Upper lobe of left lung (tissue), 4 donors: Measurements from ENCODE around the gene CDC14A.

Experiments used
- CTCF ChIP-seq, 6 experiments: fragments of 450-650 bp in 4 of 6; fragments of 200-600 bp in 2 of 6; sonication (generic) in 2 of 6; IDR thresholded peaks; one replicate each; pipeline ENCODE4 v1.5.1; 2016 to 2019; ENCODE audit warnings: antibody characterized with exemption in 6 of 6
- EP300 ChIP-seq, 4 donors: sonication (generic); formaldehyde crosslinking; IDR thresholded peaks; one replicate each; pipeline ENCODE4 v1.5.1; 2017; ENCODE audit warnings: antibody characterized with exemption in 4 of 4, control low read depth in 2 of 4
- POLR2A ChIP-seq, 4 donors: fragments of 450-650 bp; IDR thresholded peaks; one replicate each; pipeline ENCODE4 v1.5.1; 2016 to 2017; ENCODE audit warnings: antibody characterized with exemption in 4 of 4, mild to moderate bottlenecking in 2 of 4
- POLR2AphosphoS5 ChIP-seq, 2 donors: sonication (generic); formaldehyde crosslinking; IDR thresholded peaks; one replicate each; pipeline ENCODE4 v1.5.1; 2017; ENCODE audit warnings: antibody characterized with exemption in 2 of 2

- TF ChIP-seq CTCF (IDR thresholded peaks at IDR 0.05) (no peak), POLR2A (IDR thresholded peaks at IDR 0.05) (no peak), EP300 (IDR thresholded peaks at IDR 0.05) (no peak), POLR2AphosphoS5 (IDR thresholded peaks at IDR 0.05) (no peak)
These were observed 213.8 kb downstream of the CDC14A start for GRCh38 chr1:100565937-100566699.
